ENCODE measurements around the gene HBS1L. TPM values are rescaled to one million over a fixed set of nuclear protein-coding genes. Genes with fewer than 3 reads are reported as not detected.
A peak's percentile ranks its signal among the peaks of the same experiment; 100 is the strongest.

HBS1L gene
- total RNA-seq, 1 experiment from 2014 or later = 126 TPM

DNA sequence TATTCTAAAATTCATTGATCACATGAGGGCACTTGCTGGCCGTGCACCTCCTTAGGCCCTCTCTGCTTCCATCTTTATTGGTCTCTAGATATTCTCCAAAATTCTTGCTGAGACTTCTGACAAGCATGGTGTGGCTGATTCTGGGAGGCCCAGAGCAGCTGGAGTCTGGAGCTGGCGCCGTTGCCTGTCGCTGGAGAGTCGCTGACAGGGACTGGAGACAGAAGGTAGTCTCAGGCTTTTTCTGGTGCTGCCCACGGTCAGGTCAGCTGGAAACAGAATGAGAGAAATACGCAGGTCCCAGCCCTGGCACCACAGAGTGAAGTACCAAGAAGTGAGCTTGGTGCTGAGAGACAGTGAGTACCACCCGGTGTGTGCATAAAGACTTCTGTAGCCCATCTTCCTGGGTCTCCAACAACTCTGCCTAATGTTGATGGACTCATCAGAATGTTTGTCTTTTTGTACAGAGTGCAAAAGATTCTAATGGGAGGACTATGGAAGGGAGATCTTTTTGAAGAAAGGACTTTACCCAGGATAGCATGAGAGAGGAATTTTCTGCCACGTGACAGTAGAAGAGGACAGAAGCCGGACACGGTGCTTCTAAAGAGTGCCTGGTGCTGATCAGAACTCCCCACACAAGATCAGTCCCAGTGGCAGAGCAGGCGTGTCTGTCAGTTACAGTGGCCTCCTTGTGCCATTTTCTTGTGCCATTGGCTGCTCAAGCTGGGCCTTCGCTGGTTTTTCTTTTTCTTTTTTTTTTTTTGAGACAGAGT, 102.9 kb downstream of the HBS1L start:
- DNase-seq (ENCODE audit: low read depth) = no peak

DNA sequence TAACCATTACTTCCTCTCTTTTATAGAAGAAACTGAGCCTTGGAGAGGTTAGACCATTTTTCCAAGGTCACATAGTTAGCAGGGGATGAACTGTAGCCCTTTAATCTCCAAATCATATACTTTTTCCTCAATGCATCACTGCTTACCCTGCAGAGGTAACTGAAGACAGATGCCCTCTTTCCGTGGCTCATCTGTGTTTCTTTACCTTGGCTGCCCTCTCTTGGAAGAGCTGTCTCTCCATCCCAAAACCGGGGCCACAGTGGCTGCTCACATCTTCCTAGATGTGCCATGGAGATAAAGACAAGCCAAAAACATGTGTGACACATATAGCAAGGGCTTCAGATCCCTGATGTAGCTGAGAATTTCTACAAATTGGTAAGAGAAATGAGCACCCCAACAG, 104.1 kb downstream of the HBS1L start:
- DNase-seq (ENCODE audit: low read depth) = no peak

DNA sequence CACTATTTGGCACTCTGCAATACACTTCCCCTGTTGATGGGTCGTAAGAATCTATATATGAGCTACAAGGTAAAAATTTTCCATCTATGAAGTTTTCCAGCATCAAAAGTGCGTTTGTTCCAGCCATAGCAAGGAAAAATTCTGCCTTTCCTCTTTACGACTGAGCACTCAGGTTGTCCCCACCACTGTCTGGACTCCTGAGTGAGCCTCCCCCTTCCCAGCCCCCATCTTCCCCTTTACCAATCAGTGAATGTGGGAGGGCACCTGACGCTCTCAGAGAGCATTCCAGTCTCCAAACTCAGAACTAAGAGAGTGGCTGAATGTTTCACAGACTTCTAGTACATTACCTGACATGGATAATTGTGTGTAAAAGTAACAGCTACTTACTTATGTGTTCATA, 104.7 kb downstream of the HBS1L start, which contains the start of gene ALDH8A1:
Gene ALDH8A1, minus strand, starts transcription at position 175 of the 400 bp plus-strand sequence. Its CDS starts 48 bp downstream, at position 127.
- DNase-seq (ENCODE audit: low read depth) = no peak

DNA sequence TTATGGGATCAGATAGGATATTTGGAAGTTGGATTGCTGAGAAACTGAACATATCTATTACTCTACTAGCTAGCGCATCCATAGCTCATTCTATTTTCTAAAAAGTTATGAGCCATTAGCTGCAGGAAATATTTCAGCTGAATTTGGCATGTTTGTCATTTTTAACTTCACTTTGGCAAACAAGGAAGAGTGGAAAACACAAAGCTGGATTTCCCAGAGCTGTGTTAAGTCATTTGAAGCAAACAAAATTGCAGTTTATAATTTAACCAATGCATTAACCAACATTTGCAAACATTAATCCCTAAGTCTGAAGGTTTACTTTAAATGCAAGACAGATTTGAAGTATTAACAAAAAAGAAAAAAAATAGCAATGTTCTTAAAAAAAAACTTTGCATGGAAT, 105.9 kb downstream of the HBS1L start:
- DNase-seq (ENCODE audit: low read depth) = no peak

DNA sequence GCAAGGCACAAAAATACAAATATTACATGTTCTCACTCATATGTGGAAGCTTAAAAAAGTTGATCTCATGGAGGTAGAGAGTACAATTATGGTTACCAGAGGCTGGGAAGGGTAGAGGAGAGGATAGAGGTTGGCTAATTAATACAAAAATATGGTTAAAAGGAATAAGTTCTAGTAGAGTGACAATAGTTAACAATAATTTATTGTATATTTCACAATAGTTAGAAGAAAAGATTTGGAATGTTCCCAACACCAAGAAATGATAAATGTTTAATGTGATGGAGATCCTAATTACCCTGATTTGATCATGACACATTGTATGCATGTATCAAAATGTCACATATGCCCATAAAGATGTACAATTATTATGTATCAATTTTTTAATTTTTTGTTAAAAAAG, 106.5 kb downstream of the HBS1L start:
- no peak for DNase-seq (ENCODE audit: low read depth)

DNA sequence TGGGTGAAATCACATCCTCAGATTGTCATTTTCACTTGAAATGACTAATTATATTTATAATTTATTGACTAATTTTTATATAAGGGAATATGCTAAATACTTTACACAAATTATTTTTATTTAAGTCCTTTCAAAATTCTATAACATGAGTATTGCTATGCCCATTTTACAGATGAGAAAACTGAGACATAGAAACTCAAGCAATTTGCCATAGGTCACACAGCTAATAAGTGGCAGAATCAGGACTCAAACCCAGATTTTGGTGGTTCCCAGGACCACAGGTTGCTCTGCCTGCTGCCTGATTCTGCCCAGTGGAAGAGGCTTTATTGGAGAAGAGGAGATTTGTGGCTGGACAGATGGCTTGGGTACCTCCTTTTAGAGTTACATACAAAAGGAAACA, 109.6 kb downstream of the HBS1L start:
- DNase-seq (ENCODE audit: low read depth) = no peak

DNA sequence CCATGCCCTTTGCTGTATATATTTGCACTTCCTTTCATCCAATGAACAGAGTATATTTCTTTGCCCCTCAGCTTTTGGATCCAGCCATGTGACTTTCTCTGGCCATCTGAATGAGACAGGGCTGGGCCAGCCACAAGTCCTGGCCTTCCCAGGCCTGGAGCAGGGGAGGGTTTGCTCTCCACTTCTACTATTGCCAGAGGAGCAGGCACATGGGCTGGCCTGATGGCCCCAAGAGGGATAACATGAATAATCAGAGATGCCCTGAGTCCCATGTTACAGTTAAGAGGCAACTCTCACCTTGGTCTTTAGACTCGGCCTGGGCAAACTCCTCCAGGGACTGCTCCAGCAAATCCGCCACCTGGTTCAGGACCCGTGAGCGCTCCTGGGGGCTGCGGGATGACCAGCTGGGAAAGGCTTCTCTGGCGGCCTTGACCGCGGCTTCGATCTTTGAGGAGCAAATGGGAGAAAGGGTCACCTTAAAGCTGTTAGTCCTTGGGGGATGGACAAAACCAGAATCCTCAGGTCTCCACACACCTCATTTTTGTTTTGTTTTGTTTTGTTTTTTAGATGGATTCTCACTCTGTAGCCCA, 111.0 kb downstream of the HBS1L start:
- no peak for DNase-seq (ENCODE audit: low read depth)

DNA sequence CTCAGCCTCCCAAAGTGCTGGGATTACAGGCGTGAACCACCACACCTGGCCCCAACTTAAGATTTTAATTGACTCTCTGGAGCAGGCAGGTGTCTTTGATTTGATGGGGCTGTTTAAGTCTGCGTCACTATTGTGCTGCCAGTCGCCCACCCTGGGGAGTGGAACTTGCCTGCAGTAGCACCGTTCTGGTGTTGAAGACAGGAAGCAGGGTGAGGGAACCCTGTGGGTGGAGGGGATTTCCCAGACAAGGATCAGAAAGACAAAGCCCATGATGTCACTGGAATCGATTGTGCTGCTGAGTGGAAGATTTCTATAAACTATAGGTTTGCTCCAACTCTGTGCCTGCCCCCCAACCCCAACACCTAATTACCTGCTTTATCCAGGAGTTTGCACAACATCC, 115.7 kb downstream of the HBS1L start:
- DNase-seq (ENCODE audit: low read depth) = peak; percentile 43

DNA sequence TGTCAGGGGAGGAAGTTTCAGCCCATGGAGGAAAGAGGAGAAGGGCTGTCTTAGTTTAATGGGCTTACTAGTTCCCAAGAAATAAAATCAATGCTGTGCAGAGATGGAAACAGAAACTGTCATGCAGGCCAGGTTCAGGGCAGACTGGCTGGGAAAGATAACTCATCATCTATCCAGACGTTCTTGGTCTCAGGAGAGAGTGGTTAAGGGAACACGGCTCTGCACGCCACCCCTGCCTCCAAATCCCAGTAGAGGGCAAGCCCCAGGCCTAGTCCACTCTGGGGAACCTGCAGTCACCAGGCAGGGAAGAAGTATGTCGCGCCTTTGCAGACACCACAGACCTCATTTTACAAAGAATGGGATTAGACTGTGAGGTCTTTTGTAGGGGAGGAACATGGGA, 117.2 kb downstream of the HBS1L start:
- peak; percentile 16 for DNase-seq (ENCODE audit: low read depth)

DNA sequence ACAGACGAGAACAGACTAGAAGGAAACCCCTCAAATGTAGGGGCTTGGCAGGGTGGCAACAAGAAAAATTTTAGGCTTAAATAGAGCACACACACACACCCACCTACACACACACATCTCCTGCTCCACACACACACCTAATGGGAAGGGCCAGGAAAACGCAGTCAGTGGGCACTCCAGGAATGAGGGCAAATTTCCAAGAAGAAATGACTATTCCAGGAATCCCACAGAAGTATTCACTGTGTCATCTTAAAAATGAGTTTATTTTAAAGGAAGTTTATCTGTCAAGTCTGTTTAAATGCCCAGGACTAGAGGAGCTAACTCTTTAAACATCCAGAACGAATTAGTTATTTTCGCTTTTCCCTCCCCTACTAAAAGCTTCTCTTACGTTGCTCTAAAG, 117.7 kb downstream of the HBS1L start:
- peak; percentile 25 for DNase-seq (ENCODE audit: low read depth)

DNA sequence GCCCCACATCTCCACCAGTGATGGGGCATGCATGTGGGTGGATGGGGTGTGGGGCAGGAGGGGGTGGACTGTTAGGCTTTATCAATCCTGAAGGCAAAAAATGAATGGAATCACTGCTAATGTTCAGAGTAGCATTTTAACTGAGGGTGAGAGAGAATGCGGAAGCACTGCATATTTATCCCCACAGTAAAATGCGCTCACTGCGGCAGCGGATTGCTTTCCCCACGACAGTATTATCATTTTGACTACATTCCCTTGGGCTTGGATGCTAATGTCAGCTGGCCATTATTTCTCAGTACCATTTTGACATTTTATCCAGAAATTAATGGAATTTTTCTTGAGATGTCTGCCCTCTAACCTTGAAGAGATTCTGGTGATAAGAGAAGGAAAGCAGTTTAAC, 118.1 kb downstream of the HBS1L start:
- no peak for DNase-seq (ENCODE audit: low read depth)

DNA sequence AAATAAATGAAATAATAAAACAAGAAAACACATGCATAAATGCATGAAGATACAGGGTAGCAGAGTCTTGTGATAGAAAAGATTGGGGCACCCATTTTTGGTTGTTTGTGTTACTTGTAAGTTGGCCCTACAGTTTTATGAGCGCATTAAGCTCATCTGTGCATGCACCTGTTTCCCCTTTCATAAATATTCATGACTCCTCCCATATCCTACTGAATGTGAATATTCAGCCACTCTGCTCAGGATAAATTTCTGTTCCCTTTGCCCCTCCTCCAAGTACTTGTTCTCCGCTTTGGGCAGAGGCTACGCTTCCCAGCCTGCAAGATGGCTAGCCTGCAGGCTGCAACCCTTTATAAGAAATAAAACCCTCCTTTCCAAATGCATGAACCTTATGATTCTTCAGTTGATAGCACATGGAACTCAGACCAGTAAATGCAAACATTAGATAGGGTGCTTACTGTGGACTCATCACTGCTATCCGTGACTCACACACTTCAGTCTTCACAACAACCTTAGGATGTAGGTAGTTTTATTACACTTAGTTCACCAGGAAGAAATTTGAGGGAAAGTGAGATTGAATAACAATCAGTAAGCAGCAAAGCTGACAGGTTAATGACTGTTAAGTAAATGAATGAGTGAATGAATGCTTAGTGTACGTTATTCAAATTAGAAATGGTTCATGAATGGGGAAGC, 119.7 kb downstream of the HBS1L start:
- DNase-seq (ENCODE audit: low read depth) = peak; percentile 30

DNA sequence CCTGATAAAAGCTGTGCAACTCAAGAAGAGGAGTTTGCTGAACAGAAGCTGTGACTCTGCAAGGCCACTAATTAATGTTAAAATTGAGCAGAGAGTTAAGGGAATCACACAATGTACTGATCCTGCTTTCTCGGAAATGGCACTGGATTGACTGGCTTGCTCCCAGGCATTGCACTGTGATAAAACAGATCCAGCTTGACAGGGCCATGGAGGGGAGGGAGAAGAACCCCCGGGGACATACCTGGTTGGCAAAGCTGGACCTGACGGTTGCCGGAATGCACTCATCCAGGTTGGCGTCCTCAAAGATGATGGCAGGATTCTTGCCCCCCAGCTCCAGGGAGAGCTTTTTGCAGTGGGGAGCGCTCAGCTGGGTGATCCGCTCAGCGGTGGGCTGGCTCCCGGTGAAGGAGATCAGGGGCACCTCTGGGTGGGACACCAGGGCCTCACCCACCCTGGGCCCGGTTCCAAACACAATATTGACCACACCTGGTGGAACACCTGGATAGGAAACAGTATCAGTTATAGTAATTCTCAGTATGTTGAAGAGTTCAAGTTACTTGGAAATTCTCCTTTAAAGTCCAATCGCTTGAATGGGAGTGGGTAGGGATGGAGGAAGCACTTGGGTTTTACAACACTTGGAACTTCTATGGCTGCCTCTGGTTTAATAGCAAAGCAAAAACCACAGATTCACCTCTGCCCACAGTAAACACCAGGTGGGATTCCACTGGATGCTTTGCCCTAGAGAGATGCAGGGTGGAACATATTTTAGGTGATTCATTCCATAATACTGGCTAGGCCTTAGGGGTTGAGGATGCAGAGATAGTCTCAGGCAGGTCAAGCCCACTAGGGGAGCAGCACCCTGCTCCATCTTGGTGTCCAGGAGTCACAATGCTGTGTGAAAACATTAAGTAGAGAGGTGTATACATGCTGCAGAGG, 121.8 kb downstream of the HBS1L start:
- no peak for DNase-seq (ENCODE audit: low read depth)

DNA sequence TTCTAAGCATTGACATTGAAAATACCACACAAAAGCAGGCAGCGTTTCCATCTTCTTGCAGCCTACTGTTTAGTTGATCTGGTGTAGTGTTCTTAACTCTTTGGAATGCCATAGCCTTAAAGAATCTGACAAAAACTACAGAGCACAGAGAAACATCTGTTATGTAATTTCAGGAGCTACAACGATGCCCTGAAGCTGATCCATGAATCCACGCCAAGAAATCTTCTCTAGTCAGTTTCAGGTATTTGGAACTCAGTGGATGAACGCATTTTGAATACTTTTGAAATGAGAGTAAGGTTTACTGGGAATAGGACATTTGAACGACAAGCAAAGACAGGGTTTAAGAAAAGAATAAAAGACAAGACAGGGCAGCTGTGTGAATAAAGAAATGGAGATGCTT, 122.5 kb downstream of the HBS1L start:
- DNase-seq (ENCODE audit: low read depth) = no peak

DNA sequence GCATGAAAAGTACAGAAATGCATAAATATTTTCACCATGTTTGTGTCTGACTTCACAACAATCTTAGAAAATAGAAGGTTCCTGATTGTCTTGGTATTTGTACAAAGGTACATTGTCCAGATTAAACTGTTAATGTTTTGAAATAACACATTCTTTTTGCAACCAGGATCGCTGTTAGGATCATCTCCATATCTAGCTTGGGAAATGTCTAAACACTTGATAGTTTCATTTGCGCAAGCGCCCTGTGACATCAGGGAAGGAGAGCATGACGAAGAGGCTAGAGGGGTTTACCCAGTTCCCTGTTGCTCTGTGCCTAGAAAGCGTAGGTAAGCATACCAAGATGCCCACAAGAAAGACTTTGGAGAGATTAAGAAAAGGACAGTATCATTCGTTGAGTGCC, 124.2 kb downstream of the HBS1L start:
- DNase-seq (ENCODE audit: low read depth) = no peak

DNA sequence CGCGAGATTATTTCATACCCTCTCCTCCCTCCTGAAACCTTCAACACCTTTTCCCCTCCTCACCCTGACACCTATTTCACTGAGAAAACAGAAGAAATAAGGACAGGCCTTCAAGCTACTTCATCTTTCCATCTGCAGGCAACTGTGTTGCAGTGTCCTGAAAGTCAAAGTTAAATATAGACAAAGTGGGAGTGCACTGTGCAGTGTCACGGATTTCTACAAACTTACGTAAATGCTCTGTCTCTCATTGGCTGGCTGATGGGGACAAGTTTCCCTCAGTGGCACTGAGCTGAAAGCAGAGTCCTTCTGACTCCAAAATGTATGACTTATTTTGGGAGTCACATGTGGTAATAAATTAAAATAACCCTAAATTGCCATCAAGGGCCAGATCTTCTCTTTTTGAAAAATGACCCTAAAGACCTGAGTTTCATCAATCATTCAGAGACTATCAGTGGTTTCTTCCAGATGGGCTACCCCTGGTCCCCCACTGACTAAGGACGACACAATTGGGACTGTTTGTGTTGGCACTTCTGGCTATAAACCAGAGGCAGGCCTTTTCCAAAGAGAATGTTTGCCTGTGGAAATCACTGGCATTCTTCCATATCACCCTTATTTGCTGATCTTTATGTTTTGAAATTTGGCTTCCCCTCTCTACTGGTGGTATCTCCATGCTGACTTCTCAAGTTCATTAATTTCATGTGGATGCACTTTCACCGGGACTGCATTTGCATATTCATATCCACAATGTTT, 126.3 kb downstream of the HBS1L start:
- no peak for DNase-seq (ENCODE audit: low read depth)

DNA sequence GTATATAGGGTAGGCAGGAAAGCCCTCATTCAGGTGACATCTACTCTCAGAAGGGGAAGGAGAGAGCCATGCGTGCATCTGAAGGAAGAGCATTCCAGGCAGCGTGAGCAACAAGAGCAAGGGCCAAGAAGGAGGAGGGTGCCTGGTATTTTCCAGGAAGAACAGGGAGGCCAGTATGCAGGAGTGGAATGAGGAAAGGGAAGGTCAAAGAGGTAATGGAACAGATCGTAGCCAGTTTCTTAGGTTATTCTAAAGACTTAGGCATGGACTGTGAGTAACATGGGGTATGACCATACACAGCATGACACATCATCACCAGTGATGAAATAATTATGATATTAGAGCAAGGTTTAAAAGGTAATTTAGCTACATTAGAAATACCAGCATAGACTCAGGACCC, 128.8 kb downstream of the HBS1L start:
- DNase-seq (ENCODE audit: low read depth) = no peak

DNA sequence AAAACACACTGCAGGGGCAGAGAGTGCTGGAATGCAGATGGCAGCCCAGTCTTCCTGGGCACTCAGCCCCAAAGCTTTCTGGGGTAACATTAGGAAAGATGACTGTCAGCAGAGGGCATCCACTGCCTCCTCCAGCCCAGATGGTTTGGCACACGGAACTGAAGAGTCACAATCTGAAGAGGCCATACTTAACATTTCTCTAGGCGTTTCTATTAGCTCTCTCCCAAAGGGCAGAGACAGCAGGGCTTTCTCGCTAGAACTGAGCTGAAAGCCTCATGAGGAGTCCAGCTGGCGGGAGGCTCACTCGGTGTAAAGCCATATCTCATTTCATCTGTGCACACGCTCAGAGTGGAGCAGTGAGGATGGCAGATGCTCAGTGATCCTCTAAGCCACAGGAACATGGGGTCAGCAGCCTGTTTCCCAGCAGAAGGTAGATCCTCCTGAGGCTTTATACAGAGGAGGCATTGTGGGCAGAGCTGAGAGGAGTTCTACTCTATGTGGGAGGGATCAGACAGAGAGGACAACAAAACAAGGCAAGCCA, 132.8 kb downstream of the HBS1L start:
- no peak for DNase-seq (ENCODE audit: low read depth)

DNA sequence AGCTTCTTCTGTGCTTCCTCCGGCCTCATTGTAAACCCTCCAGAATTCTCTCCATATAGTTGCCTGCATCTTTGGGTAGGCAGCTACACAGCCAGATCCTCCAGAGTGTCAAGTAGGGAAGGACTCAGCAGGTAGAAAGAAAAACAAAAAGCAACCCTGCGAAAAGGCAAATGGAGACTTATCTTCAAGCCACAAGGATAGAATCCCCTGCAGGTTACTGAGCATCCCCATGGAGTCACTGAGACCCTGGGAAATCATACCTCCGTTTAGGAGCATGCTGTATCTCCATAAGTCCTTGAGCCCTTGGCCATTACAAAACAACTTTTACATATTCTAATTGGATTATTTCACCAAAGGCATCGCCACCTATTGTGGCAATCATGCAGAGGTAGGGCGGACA, 133.3 kb downstream of the HBS1L start:
- no peak for DNase-seq (ENCODE audit: low read depth)

DNA sequence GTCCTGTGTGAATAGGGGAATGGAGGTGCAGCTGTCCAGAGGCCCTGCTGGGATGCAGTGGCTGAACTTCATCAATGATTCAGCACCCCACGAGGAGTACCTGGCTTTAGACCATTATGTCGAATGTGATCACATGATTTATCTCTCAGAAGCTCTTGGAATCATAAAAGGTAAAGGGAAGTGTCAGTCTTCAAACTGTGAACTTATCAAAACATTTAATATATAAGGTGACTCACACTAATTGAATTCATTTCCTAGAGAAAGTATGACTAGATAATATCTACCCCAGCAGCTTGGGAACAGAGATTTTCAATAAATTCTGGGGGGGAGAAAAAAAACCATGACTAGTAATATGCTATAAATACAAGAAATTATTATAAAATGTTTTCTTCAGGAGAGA, 134.2 kb downstream of the HBS1L start:
- DNase-seq (ENCODE audit: low read depth) = no peak

DNA sequence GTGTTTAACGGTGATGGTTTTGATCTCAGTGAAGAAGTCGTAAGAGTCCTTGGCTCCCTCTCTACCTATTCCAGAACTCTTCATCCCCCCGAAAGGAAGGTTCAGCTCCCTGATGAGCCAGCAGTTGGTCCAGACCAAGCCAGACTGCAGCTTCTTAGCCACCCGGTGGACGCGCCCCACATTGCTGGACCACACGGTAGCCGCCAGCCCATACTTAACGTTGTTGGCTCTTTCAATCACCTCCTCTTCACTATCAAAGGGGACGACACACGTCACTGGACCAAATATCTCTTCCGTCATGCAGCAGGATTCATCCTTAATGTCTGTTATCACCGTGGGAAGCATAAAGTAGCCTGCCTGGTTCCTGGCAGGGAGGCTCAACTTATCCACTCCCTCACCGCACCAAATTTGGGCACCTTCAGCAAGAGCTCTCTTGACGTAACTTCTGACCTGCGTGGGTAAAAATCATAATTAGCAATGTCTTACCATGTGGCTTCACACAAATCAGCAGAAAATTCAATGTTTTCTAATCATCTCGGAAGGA, 136.1 kb downstream of the HBS1L start:
- DNase-seq (ENCODE audit: low read depth) = no peak
